HuH-7.5 (cell line): ENCODE results near the gene LTBP2.

ENCODE experiments used
- DNase-seq: peaks from one replicate; pipeline ENCODE4 v3.0.0; 2011; ENCODE audit warnings: low spot score

LTBP2 gene

DNA sequence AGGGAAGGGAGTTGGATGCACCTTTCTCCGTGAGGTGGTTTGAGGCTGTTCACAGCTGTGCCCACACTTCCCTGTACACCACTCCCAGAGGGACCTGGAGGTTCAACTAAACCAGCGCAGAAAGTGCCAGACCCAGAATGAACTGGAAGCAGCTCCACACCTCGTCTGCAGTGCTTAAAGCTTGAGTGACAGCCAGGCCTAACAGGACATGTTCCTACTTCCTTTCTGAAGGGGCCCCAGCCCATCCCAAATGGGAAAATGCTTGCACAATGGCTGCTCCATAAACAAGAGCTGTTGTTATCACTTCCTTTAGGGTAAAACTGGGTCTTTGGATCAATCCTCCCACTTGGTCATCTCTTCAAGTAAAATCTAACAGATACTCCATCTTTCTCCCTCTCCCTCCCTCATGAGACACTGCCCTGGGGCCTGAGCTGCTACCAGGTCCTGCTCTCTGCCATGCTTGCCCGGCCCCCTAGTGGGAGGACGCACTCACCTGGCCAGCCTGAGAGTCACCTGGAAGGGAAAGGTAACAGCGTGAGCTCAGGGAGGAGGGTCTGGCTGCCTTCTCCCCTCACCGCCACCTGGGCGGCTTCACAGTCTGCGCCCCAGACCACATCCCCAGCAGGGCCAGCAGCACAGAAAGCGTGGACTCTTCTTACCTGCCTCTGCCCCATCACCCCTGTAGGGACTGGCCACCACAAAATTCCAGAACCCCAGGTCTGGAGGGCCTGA, 85.0 kb downstream of the LTBP2 start:
- no peak for DNase-seq

- no peak for DNase-seq
Observed at GRCh38 chr14:74525361-74525851, 86.6 kb downstream of the LTBP2 start.

DNA sequence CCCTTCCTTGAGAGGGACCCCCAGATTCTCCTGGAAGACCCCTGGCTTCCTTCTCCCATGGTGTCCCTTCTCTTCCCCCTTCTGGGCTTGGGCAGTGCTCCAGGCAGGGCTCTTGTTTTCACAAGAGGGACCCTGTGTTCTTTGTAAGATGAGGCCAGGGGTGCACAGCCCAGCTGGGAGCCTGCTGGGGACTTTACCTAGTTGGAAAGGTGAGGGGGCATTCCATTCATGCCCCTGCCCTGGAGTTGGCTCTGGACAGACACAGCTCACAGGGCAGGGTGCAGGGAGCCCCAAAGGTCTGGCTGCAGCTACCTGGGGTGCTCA, 87.3 kb downstream of the LTBP2 start:
- DNase-seq: no peak

- no peak for DNase-seq
Observed at GRCh38 chr14:74524076-74524811, 87.8 kb downstream of the LTBP2 start.

DNA sequence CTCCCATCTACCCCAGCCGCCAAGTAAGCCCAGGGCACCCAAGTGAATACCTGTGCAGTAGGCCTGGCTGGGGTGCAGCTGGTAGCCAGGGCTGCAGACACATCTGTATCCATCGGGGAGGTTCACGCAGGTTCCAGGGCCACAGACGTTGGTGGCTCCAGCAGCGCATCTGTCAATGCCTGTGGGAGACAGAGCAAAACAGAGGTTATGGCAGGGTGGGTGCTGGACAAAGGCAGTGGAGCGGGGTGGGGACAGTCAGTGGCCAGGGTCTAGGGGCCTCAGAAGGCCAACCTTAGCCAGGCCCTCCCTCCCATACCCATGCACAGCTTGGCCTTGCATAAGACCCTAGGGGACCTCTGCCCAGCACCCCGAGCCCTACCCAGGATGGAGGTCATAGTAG, 89.3 kb downstream of the LTBP2 start:
- no peak for DNase-seq

GRCh38 chr14:74521756-74522155, 90.3 kb downstream of the LTBP2 start:
- DNase-seq: no peak

DNA sequence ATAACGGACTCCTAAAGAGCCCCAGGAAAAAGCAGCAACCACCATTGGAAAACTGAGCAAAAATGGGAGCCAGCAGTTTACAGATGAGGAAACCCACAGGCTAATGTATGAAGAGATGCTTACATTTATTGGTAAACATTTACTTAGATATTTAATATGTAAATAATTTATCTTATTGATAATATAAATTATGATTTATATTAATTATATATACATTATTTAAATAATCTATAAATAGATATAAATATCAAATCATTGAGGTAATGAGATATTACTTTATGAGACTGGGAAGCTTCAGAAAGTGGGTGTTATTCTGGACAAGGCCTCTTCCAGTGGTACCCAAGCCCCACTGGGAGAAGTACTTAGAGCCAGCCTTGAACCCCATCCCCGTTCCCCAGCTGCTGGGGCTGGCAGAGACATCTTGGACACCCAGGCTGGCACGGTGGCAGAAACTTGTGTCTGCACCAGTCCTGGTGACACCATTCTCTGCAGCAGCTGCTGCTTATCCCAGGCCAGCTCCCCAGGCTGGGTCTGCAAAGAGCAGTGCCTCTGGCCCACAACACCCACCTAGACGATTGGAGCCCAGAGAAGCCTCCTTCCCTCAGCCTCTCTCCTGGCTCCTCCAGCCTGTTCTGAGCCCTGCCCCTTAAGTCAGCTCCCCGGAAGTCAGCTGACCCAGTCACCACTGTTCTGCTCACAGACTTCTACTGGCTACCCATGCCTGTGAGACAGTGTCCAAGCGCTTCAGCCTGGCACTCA, 92.5 kb downstream of the LTBP2 start:
- no peak for DNase-seq

GRCh38 chr14:74518221-74518620, 93.8 kb downstream of the LTBP2 start:
- no peak for DNase-seq

DNA sequence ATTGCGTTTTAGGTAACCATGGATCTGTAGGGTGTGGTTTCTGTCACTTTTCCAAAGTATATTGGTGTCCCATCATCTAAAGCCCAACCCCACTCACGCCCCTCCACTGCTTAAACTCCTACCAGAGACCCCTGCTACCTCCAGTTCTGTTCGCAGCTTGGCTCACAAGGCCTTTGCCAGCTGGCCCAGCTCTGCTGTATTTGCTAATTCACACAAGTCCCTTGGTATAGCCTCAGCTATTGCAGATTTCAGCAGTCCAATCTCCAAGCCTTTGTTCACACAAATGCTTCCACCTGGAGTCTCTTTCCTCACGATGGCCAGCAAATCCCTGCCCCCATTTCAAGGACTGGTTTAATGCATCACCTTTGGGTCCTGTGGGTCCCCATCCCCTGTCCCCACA, 94.3 kb downstream of the LTBP2 start:
- no peak for DNase-seq

- no peak for DNase-seq
Observed at GRCh38 chr14:74516451-74517160, 95.4 kb downstream of the LTBP2 start.

DNA sequence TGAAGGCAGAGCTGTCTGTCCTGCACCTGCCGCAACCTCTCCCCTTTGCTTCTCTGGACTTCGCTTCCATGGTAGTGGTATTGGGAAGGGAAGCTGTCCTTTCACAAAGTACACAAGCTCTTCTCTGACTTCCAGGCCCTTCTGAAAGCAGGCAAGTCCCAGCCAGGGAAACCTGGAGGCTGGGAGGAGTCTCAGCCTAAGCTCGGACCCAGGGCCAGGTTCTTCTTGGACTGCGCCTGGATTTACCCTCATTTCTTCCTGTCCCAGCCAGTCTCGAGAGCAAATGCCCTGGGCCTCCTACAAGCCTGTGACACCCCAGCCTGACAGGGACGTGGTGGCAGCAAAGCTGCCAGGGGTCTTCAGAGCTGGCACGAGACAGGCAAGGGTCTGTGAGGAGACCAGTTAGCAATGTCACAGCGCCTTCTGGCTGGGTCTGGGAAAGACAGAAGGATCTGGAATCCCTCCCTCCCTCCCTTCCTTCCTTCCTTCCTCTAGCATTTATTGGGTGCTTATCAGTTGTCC, 96.1 kb downstream of the LTBP2 start:
- no peak for DNase-seq

DNA sequence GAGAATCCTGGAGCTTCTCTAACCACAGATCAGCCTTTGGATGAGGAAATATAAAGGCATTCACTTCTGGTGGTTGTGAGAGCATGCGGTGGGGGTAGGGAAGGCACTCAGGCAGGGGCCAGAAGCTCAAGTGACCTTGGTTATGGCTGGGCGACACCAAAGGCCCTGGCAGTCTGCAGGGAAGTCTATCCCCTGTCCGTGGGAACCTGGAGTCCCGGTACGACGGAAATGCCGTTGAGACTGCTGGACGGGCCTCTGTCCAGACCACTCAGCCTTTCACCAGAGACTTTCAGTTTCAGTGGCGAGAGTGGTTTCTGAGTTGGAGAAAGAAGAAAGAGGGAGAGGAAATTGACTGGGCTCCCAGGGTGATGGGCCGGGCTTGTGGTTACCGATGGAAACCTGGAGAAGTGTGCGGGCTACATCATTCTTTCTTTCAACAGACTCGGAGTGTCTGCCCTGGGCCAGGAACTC, 97.5 kb downstream of the LTBP2 start:
- DNase-seq: no peak

DNA sequence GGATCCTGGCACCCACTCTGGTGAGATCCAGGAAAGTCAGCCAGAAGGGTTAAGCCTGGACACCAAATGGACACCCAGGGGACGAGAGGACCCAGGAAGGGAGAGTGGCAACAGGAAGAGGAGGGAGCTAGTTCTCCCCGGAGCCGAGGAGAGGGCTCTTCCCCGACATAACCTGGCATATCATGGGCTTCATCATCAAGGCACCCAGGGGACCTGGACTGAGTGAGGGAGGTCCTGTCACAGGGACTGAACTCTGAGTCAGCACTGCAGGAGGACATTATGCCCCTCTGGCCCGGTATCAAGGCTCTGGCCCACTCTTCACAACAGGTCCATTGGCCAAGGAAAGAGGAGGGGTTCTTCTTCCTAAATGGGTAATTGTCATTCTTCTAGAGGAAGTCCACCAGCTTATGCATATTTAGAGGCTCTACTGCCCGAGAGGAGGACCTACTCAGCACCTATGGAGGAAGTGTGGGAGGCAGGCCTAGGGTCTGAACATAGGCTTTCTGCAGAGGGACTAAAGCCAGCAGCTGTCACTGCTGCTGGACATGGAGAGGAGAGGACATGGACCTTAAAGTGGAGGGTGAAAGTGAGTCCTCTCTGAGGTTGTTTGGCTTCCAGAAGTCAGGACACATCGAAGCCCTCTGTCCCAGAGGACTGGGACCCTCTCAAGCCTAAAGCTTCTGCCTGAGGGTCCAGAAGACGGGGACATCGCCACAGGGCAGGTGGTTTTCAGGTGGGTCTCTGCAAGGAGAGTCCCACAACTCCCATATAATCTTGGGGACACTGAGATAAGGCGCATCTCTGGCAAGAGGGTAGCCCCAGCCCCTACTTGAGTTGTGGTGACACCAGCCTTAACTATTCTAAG, 99.8 kb downstream of the LTBP2 start:
- no peak for DNase-seq

- no peak for DNase-seq
Observed at GRCh38 chr14:74510959-74511409, 101.1 kb downstream of the LTBP2 start.

DNA sequence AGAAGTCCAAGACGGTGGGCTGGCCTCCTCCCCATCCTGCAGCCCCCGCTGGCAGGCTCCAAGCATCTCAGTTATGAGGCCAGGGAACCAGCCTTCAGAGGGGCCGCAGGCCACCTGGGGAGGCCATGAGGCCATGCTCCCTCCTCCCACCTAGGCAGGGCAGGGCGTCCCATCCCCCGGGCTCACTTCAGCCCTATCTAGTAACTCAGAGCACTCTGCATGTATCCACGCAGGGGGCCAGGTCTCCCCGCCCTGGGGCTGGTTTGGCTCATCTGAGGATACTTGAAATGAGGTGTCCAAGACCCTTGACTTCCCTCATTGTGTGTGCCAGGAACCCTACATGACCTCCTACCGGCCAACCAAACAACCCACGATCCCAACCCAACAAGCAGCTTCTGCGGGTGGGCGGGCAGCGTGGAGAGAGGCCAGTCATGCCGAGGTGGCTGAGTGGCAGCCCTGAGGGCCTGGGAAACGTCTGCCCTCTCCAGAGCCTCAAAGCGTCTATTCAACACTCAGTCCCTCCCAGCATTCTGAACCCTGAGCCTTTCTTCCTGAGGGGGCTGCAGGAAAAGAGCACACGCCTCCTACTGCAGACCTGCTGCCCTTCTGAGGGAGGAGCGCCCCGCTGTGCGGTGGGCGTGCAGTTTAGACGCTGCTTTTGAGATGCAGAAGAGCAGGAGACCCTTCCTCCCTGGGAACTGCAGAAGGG, 101.7 kb downstream of the LTBP2 start:
- no peak for DNase-seq

GRCh38 chr14:74509587-74510222, 102.3 kb downstream of the LTBP2 start:
- DNase-seq: no peak

- no peak for DNase-seq
Observed at GRCh38 chr14:74508844-74509428, 103.1 kb downstream of the LTBP2 start.

DNA sequence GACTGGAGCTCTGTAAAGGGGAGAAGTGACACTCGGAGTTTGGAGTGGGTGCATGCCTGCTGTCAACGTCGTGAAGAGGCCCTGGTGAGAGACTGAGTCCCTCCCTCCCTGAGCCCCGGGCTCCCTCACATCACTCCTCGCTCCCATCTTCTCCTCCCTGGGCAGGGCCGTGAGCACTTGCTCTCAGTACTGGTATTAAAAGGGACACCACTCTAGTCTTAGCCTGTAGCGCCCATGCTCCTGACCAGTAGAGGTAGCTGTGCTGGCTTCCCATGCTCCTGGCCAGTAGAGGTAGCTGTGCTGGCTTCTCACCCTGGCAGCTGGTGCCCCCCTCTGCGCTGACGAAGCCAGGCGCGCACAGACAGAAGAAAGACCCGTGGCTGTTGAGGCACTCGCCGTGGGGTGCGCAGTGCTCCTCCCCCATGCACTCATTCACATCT, 103.7 kb downstream of the LTBP2 start:
- no peak for DNase-seq

DNA sequence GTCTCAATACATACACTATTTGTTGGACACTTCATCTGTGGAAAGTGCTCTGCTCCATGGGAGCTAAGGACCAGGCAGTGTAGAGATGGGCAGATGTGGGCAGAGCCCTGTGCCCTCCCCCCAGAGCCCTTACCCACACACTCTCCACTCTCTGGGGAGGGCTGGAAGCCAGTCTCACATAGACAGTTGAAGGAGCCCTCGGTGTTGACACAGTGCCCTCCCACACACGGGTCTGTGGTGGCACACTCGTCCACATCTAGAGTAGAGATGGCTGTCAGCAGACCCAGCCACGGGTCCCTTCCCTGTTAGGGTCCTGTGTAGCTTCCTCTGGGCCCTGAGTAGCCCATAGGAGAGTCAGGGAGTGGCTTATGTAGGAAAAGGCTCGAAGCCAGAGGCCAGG, 104.2 kb downstream of the LTBP2 start:
- no peak for DNase-seq
